ENCODE data around the gene C1QTNF9. TPM values are rescaled to one million over a fixed set of nuclear protein-coding genes. Genes with fewer than 3 reads are reported as not detected.
"Not testable (repeated sequence)": the region's sequence is repeated elsewhere in the genome, so short reads cannot be mapped to it uniquely, and the experiment has no call there.

C1QTNF9 gene
- total RNA-seq, 1 donor from 2014 or later = not detected

GRCh38 chr13:24308488-24309020, 826 bp upstream of the C1QTNF9 start:
- H3K27me3 ChIP-seq = no peaks in the 10 kb centered on the region
- no peak overlapping the region for H3K4me3 ChIP-seq
- no peaks in the 10 kb centered on the region for H3K36me3 ChIP-seq
- intact Hi-C loops (cut with DNase I) = no loop called here
- H3K4me1 ChIP-seq = no peaks in the 10 kb centered on the region
- no peak overlapping the region for H3K27ac ChIP-seq
- DNase-seq (ENCODE audit: extremely low spot score in 2 of 2) = peak in 1 of 2 donors; percentile 60
- H3K9me3 ChIP-seq = no peaks in the 10 kb centered on the region
- TF ChIP-seq POLR2AphosphoS5 (IDR thresholded peaks at IDR 0.05; ENCODE audit: insufficient read depth in 1 of 2, low read depth in 1 of 2) (no peak), POLR2A (IDR thresholded peaks at IDR 0.05) (no peak), CTCF (IDR thresholded peaks at IDR 0.05) (no peak)

- intact Hi-C loops (cut with DNase I) = no loop called here
- Histone ChIP-seq H3K36me3 (no peaks in the 10 kb centered on the region), H3K27me3 (no peaks in the 10 kb centered on the region), H3K27ac (no peak overlapping the region), H3K4me3 (no peak overlapping the region), H3K9me3 (no peaks in the 10 kb centered on the region), H3K4me1 (no peaks in the 10 kb centered on the region)
- no peak for DNase-seq (ENCODE audit: extremely low spot score in 2 of 2)
- TF ChIP-seq CTCF (IDR thresholded peaks at IDR 0.05) (no peak), POLR2A (IDR thresholded peaks at IDR 0.05) (no peak), POLR2AphosphoS5 (IDR thresholded peaks at IDR 0.05; ENCODE audit: insufficient read depth in 1 of 2, low read depth in 1 of 2) (no peak)
Observed at GRCh38 chr13:24313439-24313838, 4.1 kb downstream of the C1QTNF9 start.

- H3K4me3 ChIP-seq; H3K27me3 ChIP-seq; DNase-seq (ENCODE audit: extremely low spot score in 2 of 2); H3K27ac ChIP-seq; H3K36me3 ChIP-seq; H3K4me1 ChIP-seq; H3K9me3 ChIP-seq; intact Hi-C loops (cut with DNase I): not testable (repeated sequence)
Observed at GRCh38 chr13:24317835-24318234, 8.5 kb downstream of the C1QTNF9 start.

GRCh38 chr13:24318878-24319277, 9.5 kb downstream of the C1QTNF9 start:
- H3K27ac ChIP-seq; DNase-seq (ENCODE audit: extremely low spot score in 2 of 2); H3K4me3 ChIP-seq; H3K9me3 ChIP-seq; intact Hi-C loops (cut with DNase I); H3K27me3 ChIP-seq; H3K4me1 ChIP-seq; H3K36me3 ChIP-seq: not testable (repeated sequence)

- H3K27me3 ChIP-seq; H3K4me3 ChIP-seq; H3K36me3 ChIP-seq; H3K9me3 ChIP-seq; intact Hi-C loops (cut with DNase I); H3K4me1 ChIP-seq; H3K27ac ChIP-seq: not testable (repeated sequence)
- peak in 1 of 2 donors; percentile 60 for DNase-seq (ENCODE audit: extremely low spot score in 2 of 2)
Observed at GRCh38 chr13:24319641-24320040, 10.3 kb downstream of the C1QTNF9 start.

GRCh38 chr13:24321416-24321815, 12.0 kb downstream of the C1QTNF9 start:
- H3K36me3 ChIP-seq; H3K9me3 ChIP-seq; intact Hi-C loops (cut with DNase I); H3K4me3 ChIP-seq; H3K27ac ChIP-seq; H3K4me1 ChIP-seq; H3K27me3 ChIP-seq: not testable (repeated sequence)
- DNase-seq (ENCODE audit: extremely low spot score in 2 of 2) = peak in 1 of 2 donors; percentile 75

- H3K4me1 ChIP-seq; H3K9me3 ChIP-seq; H3K27ac ChIP-seq; H3K36me3 ChIP-seq; H3K27me3 ChIP-seq; H3K4me3 ChIP-seq; intact Hi-C loops (cut with DNase I): not testable (repeated sequence)
- peak in 1 of 2 donors; percentile 5 for DNase-seq (ENCODE audit: extremely low spot score in 2 of 2)
Observed at GRCh38 chr13:24322470-24322869, 13.1 kb downstream of the C1QTNF9 start.
